ENCODE measurements around the gene RTP5.
"Not testable (repeated sequence)": the region's sequence is repeated elsewhere in the genome, so short reads cannot be mapped to it uniquely, and the experiment has no call there.

- peak; percentile 16 for TF ChIP-seq CTCF (IDR thresholded peaks at IDR 0.05)
- not testable (repeated sequence) for TF ChIP-seq EZH2 (IDR thresholded peaks at IDR 0.05; ENCODE audit: borderline replicate concordance, insufficient read depth, low read depth, low read length, poor library complexity, severe bottlenecking)
Observed at GRCh38 chr2:241875754-241876527, 6.4 kb downstream of the RTP5 start.

Data from B cell (primary cell).